ENCODE measurements around the gene B3GNT8. TPM values are rescaled to one million over a fixed set of nuclear protein-coding genes. Genes with fewer than 3 reads are reported as not detected.
"Not testable (repeated sequence)": the region's sequence is repeated elsewhere in the genome, so short reads cannot be mapped to it uniquely, and the experiment has no call there.

Gene B3GNT8, protein sequence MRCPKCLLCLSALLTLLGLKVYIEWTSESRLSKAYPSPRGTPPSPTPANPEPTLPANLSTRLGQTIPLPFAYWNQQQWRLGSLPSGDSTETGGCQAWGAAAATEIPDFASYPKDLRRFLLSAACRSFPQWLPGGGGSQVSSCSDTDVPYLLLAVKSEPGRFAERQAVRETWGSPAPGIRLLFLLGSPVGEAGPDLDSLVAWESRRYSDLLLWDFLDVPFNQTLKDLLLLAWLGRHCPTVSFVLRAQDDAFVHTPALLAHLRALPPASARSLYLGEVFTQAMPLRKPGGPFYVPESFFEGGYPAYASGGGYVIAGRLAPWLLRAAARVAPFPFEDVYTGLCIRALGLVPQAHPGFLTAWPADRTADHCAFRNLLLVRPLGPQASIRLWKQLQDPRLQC
- total RNA-seq (1 to 10 TPM; 2.8 to 8.0 (median 5.0) TPM), polyA plus RNA-seq (10 to 100 TPM; 16.8 to 49.2 (median 28.8) TPM)

- Histone ChIP-seq H3K27me3 (no peaks in the 10 kb centered on the region), H3K27ac (peak within 1 kb of the TSS; percentile 82 to 89 (median 86)), H3K4me1 (peaks cover 0 to 40% (median 34%) of the 10 kb centered on the region in 4 donors), H3K36me3 (peaks cover 11 to 50% (median 20%) of the 10 kb centered on the region in 4 donors), H3K4me3 (peak within 1 kb of the TSS; percentile 36 to 63 (median 56)), H3K9me3 (no peaks in the 10 kb centered on the region)
- TF ChIP-seq CTCF (IDR thresholded peaks at IDR 0.05) = no peak
- TF ChIP-seq POLR2A (IDR thresholded peaks at IDR 0.05) = peak; percentile 42 to 90
- TF ChIP-seq POLR2AphosphoS5 (IDR thresholded peaks at IDR 0.05) = peak; percentile 65 to 87 (median 78)
- DNase-seq = peak; percentile 94
- intact Hi-C loops (cut with DNase I) = no loop called here
- 4 to 15% methylated on average over 19 of the region's 19 CpGs for WGBS, 2 donors
These were observed at the start of gene B3GNT8 for GRCh38 chr19:41426952-41427646. Gene B3GNT8 (minus strand): TSS chr19:41427374. CDS start chr19:41426778, 596 bp downstream.

GRCh38 chr19:41476583-41476982 lies 49.4 kb upstream of the B3GNT8 start:
- Histone ChIP-seq H3K27ac (no peak overlapping the region), H3K4me3 (no peak overlapping the region), H3K4me1 (no peaks in the 10 kb centered on the region), H3K9me3 (no peaks in the 10 kb centered on the region), H3K36me3 (no peaks in the 10 kb centered on the region), H3K27me3 (peaks cover 0 to 45% (median 6%) of the 10 kb centered on the region in 3 donors)
- no peak for DNase-seq
- TF ChIP-seq EP300 (IDR thresholded peaks at IDR 0.05) (no peak), CTCF (IDR thresholded peaks at IDR 0.05) (no peak), POLR2AphosphoS5 (IDR thresholded peaks at IDR 0.05) (no peak), POLR2A (IDR thresholded peaks at IDR 0.05) (no peak)
- intact Hi-C loops (cut with DNase I) = no loop called here

DNA sequence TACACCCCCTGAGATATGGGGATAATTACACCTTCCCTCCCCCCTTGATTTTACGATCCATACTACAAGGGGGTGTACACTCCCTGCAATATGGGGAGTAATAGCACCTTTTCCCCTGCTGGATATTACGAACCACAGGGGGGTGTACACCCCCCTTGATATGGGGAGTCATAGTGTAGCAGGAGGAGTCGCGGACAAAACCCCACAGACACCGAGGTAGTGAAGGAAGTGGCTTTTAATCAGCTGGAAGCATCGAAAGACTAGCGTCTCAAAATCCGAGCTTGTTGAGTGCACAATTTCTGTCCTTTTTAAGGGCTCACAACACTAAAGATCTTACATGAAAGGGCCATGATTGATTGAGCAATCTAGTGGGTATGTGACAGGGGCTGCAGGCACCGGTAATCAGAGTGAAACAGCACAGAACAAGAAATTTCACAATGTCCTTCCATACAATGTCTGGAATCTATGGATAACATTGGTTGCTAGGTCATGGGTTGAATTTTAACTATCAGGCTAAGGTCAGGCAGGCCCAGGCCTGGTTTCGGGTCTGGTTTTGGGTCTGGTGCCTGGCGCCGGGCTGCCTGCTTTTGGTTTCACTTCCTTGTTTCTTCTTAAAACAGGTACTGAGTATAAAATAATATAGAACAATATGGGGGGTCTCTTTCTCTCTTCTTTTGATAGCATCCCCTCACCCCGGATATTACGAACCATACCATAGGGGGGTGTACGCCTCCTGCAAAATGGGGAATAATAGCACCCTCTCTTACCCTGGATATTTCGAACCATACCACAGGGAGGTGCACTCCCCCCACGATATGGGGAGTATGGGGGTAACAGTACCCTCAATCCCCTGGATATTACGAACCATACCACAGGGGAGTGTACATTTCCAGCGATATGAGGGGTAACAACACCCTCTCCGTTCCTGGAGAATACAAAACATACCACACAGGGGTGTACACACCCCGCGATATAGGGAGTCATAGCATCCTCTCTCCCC lies 36.4 kb upstream of the B3GNT8 start:
- H3K27me3 ChIP-seq = peaks cover 0 to 79% (median 15%) of the 10 kb centered on the region in 3 donors
- intact Hi-C loops (cut with DNase I); H3K9me3 ChIP-seq: not testable (repeated sequence)

GRCh38 chr19:41462497-41462896 lies 35.3 kb upstream of the B3GNT8 start:
- Histone ChIP-seq H3K4me1 (no peaks in the 10 kb centered on the region), H3K27ac (no peak overlapping the region), H3K27me3 (peaks cover 0 to 76% (median 15%) of the 10 kb centered on the region in 3 donors), H3K4me3 (no peak overlapping the region), H3K9me3 (peaks cover 0 to 3% (median 0%) of the 10 kb centered on the region in 4 donors), H3K36me3 (no peaks in the 10 kb centered on the region)
- no peak for DNase-seq
- WGBS, 2 donors = 66 to 73% methylated on average over 6 of the region's 6 CpGs
- TF ChIP-seq POLR2A (IDR thresholded peaks at IDR 0.05) (no peak), EP300 (IDR thresholded peaks at IDR 0.05) (no peak), POLR2AphosphoS5 (IDR thresholded peaks at IDR 0.05) (no peak), CTCF (IDR thresholded peaks at IDR 0.05) (no peak)
- intact Hi-C loops (cut with DNase I) = no loop called here

More for the DNA sequence above, 36.4 kb upstream of the B3GNT8 start:
- DNase-seq, H3K4me3 ChIP-seq, H3K36me3 ChIP-seq, H3K27ac ChIP-seq, H3K4me1 ChIP-seq: not testable (repeated sequence)
- WGBS, 2 donors = 74 to 79% methylated on average over 22 of the region's 22 CpGs
